Hematopoietic multipotent progenitor cell (in vitro differentiated cells): ENCODE results near the gene ARL4C. TPM values are rescaled to one million over a fixed set of nuclear protein-coding genes. Genes with fewer than 3 reads are reported as not detected.

Experiments
- DNase-seq, 3 donors: peaks; one replicate each; pipeline ENCODE4 v3.0.0-alpha.2; 2011 to 2015; ENCODE audit warnings: low read depth in 2 of 3, low spot score in 2 of 3
- total RNA-seq: library from RNA; depleted of rRNA; stranded (reverse); fragments of >200 nt; gene quantifications from one replicate; pipeline ENCODE4 v1.2.3, GENCODE V29; 2012

ARL4C gene
- 15.6 TPM for total RNA-seq

- DNase-seq = peak in 2 of 3 donors; percentile 45 to 54
Measured at GRCh38 chr2:234496835-234497593, at the start of gene ARL4C. Gene ARL4C, minus strand, starts transcription at chr2:234497081. Its CDS starts 495 bp downstream, at chr2:234496586.

- DNase-seq = peak; percentile 54 to 76 (median 58)
Measured at GRCh38 chr2:234544659-234545611, 48.1 kb upstream of the ARL4C start.

- no peak for DNase-seq
Measured at GRCh38 chr2:234542742-234543141, 45.9 kb upstream of the ARL4C start.

GRCh38 chr2:234537929-234538328 is 41.0 kb upstream of the ARL4C start:
- no peak for DNase-seq

GRCh38 chr2:234536178-234536965 is 39.5 kb upstream of the ARL4C start:
- no peak for DNase-seq

- DNase-seq = no peak
Measured at GRCh38 chr2:234535464-234535863, 38.6 kb upstream of the ARL4C start.

GRCh38 chr2:234534515-234534914 is 37.6 kb upstream of the ARL4C start:
- no peak for DNase-seq

- DNase-seq = no peak
Measured at GRCh38 chr2:234533626-234534025, 36.7 kb upstream of the ARL4C start.

GRCh38 chr2:234528410-234529148 is 31.7 kb upstream of the ARL4C start:
- DNase-seq = no peak

GRCh38 chr2:234526711-234527110 is 29.8 kb upstream of the ARL4C start:
- DNase-seq = no peak

- no peak for DNase-seq
Measured at GRCh38 chr2:234521536-234521935, 24.7 kb upstream of the ARL4C start.

- DNase-seq = no peak
Measured at GRCh38 chr2:234518986-234519642, 22.2 kb upstream of the ARL4C start.

- no peak for DNase-seq
Measured at GRCh38 chr2:234517971-234518370, 21.1 kb upstream of the ARL4C start.

GRCh38 chr2:234514873-234515638 is 18.2 kb upstream of the ARL4C start:
- DNase-seq = no peak

- no peak for DNase-seq
Measured at GRCh38 chr2:234514099-234514498, 17.2 kb upstream of the ARL4C start.

- DNase-seq = no peak
Measured at GRCh38 chr2:234512884-234513669, 16.2 kb upstream of the ARL4C start.

GRCh38 chr2:234502919-234503285 is 6.0 kb upstream of the ARL4C start:
- DNase-seq = no peak

- DNase-seq = no peak
Measured at GRCh38 chr2:234502285-234502918, 5.5 kb upstream of the ARL4C start.
